GM19452 (cell line): Measurements from ENCODE around the gene RSU1.
A peak's percentile ranks its signal among the peaks of the same experiment; 100 is the strongest.

Experiments
- ATAC-seq: cut with Tn5 transposase; IDR thresholded peaks from one replicate; pipeline ENCODE4 v1.9.1; 2021; ENCODE audit not compliant: unreplicated experiment

RSU1 gene

GRCh38 chr10:16822726-16823360, 5.6 kb upstream of the RSU1 start:
- no peak for ATAC-seq

- no peak for ATAC-seq
Measured at GRCh38 chr10:16822027-16822426, 4.8 kb upstream of the RSU1 start.

GRCh38 chr10:16820421-16820820, 3.2 kb upstream of the RSU1 start:
- ATAC-seq, result no peak

GRCh38 chr10:16820018-16820417, 2.8 kb upstream of the RSU1 start:
- ATAC-seq, result no peak

GRCh38 chr10:16819436-16819835, 2.2 kb upstream of the RSU1 start:
- no peak for ATAC-seq

- no peak for ATAC-seq
Measured at GRCh38 chr10:16819026-16819425, 1.8 kb upstream of the RSU1 start.

GRCh38 chr10:16816830-16817124, 447 bp downstream of the RSU1 start:
- no peak for ATAC-seq

GRCh38 chr10:16816171-16816570, 1.1 kb downstream of the RSU1 start:
- no peak for ATAC-seq

GRCh38 chr10:16814012-16814411, 3.2 kb downstream of the RSU1 start:
- ATAC-seq, result no peak

- no peak for ATAC-seq
Measured at GRCh38 chr10:16812676-16813075, 4.5 kb downstream of the RSU1 start.

- ATAC-seq, result no peak
Measured at GRCh38 chr10:16811765-16812164, 5.5 kb downstream of the RSU1 start.

- ATAC-seq, result no peak
Measured at GRCh38 chr10:16811292-16811691, 5.9 kb downstream of the RSU1 start.

GRCh38 chr10:16809074-16809718, 8.0 kb downstream of the RSU1 start:
- peak; percentile 71 for ATAC-seq

GRCh38 chr10:16804123-16804522, 13.1 kb downstream of the RSU1 start:
- no peak for ATAC-seq

- no peak for ATAC-seq
Measured at GRCh38 chr10:16803464-16803863, 13.8 kb downstream of the RSU1 start.

- peak; percentile 87 for ATAC-seq
Measured at GRCh38 chr10:16799621-16800020, 17.6 kb downstream of the RSU1 start.

GRCh38 chr10:16798571-16798970, 18.7 kb downstream of the RSU1 start:
- no peak for ATAC-seq

- ATAC-seq, result no peak
Measured at GRCh38 chr10:16795410-16796073, 21.7 kb downstream of the RSU1 start.

- no peak for ATAC-seq
Measured at GRCh38 chr10:16794005-16794404, 23.2 kb downstream of the RSU1 start.

- no peak for ATAC-seq
Measured at GRCh38 chr10:16792675-16793074, 24.5 kb downstream of the RSU1 start.

GRCh38 chr10:16789765-16790164, 27.5 kb downstream of the RSU1 start:
- ATAC-seq, result no peak

- no peak for ATAC-seq
Measured at GRCh38 chr10:16789261-16789660, 28.0 kb downstream of the RSU1 start.

- no peak for ATAC-seq
Measured at GRCh38 chr10:16788778-16789177, 28.4 kb downstream of the RSU1 start.
